ENCODE results near the gene MALL. TPM values are rescaled to one million over a fixed set of nuclear protein-coding genes. Genes with fewer than 3 reads are reported as not detected.
A peak's percentile ranks its signal among the peaks of the same experiment; 100 is the strongest.
"Not testable (repeated sequence)": the region's sequence is repeated elsewhere in the genome, so short reads cannot be mapped to it uniquely, and the experiment has no call there.

Gene MALL
- total and polyA plus RNA-seq, 2 of the 13 experiments (the other 11 are each of a cell fraction or from before 2014, with no cell fraction given): not detected

DNA sequence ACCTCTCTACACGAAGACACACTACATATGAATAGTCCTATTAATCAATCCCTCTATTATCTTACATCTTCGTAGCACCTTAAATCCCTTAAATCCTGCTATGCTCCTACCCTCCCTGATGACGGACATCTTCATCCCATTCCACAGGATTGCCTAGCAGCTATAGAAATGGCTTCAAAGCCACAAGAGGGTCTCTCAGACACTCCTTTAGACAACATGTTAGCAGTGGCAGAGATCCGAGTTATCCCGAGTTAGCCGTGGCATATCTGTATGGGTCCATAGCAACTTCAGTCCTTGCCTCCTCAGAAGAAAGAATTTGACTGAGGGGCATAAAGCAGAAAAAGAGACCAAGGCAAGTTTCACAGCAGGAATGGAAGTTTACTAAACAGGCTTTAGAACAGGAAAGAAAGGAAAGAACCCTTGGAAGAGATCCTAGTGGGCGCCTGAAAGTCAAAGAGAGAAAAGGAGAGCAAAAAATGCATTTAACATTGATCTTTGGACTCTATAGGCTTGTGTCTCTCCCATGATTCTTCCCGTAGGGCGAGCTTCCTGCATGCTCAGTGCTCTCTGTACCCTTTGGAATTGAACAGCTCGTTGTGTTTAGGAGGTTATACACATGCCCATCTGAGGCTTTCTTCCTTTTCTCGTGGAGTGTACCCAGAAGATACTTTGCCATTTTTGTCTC is 56.5 kb downstream of the MALL start:
- CTCF ChIA-PET (ENCODE audit: low intra/inter-chr PET ratio, low total read pairs); H3K36me3 ChIP-seq (replicated peaks in 1 of 2; ENCODE audit: control insufficient read depth in 1 of 2, insufficient read depth in 2 of 2, low read length in 2 of 2); H3K9me3 ChIP-seq (ENCODE audit: low read length); H3K4me3 ChIP-seq (replicated peaks in 1 of 3; ENCODE audit: insufficient read depth in 1 of 3, low read depth in 2 of 3, low read length in 3 of 3); in situ Hi-C loops (cut with HindIII; ENCODE audit: extremely low pct_ligation_motif_present, low pct_unique_long_range_greater_than_20kb); H3K79me2 ChIP-seq (ENCODE audit: insufficient read depth, low read length); H3K4me2 ChIP-seq (ENCODE audit: low read depth, low read length); H3K27ac ChIP-seq (ENCODE audit: extremely low read length, insufficient read depth, low read length); H3K4me1 ChIP-seq (ENCODE audit: insufficient read depth, low read length); intact Hi-C loops (cut with micrococcal nuclease; ENCODE audit: unreplicated experiment); POLR2A ChIA-PET; H3K9ac ChIP-seq (ENCODE audit: insufficient read depth, low read depth, low read length); DNase-seq (ENCODE audit: low spot score); H4K20me1 ChIP-seq (ENCODE audit: insufficient read depth, low read length); H3K27me3 ChIP-seq (ENCODE audit: control insufficient read depth in 1 of 2, insufficient read depth in 2 of 2, low read length in 2 of 2); H2AFZ ChIP-seq (ENCODE audit: low read length): not testable (repeated sequence)
- peak; percentile 56 for FAIRE-seq
- BruUV-seq (replicated peaks): TSS peak; percentile 88
- ATAC-seq: peak; percentile 71
- WGBS (ENCODE audit: low lambda C conversion rate): no CpG with 5 or more reads among the region's 11 CpGs

GRCh38 chr2:110058034-110058433 is 57.6 kb downstream of the MALL start:
- FAIRE-seq; H3K27me3 ChIP-seq (ENCODE audit: control insufficient read depth in 1 of 2, insufficient read depth in 2 of 2, low read length in 2 of 2); H3K9me3 ChIP-seq (ENCODE audit: low read length); CTCF ChIA-PET (ENCODE audit: low intra/inter-chr PET ratio, low total read pairs); H4K20me1 ChIP-seq (ENCODE audit: insufficient read depth, low read length); H3K27ac ChIP-seq (ENCODE audit: extremely low read length, insufficient read depth, low read length); in situ Hi-C loops (cut with HindIII; ENCODE audit: extremely low pct_ligation_motif_present, low pct_unique_long_range_greater_than_20kb); intact Hi-C loops (cut with micrococcal nuclease; ENCODE audit: unreplicated experiment); H3K4me3 ChIP-seq (replicated peaks in 1 of 3; ENCODE audit: insufficient read depth in 1 of 3, low read depth in 2 of 3, low read length in 3 of 3); ATAC-seq; H3K9ac ChIP-seq (ENCODE audit: insufficient read depth, low read depth, low read length); H2AFZ ChIP-seq (ENCODE audit: low read length); BruUV-seq (replicated peaks); H3K79me2 ChIP-seq (ENCODE audit: insufficient read depth, low read length); H3K4me2 ChIP-seq (ENCODE audit: low read depth, low read length); H3K36me3 ChIP-seq (replicated peaks in 1 of 2; ENCODE audit: control insufficient read depth in 1 of 2, insufficient read depth in 2 of 2, low read length in 2 of 2); DNase-seq (ENCODE audit: low spot score); H3K4me1 ChIP-seq (ENCODE audit: insufficient read depth, low read length); POLR2A ChIA-PET: not testable (repeated sequence)

GRCh38 chr2:110055819-110056408 is 59.7 kb downstream of the MALL start:
- H3K27ac ChIP-seq (ENCODE audit: extremely low read length, insufficient read depth, low read length); H3K79me2 ChIP-seq (ENCODE audit: insufficient read depth, low read length); H3K9me3 ChIP-seq (ENCODE audit: low read length); H3K4me2 ChIP-seq (ENCODE audit: low read depth, low read length); intact Hi-C loops (cut with micrococcal nuclease; ENCODE audit: unreplicated experiment); H3K4me1 ChIP-seq (ENCODE audit: insufficient read depth, low read length); H4K20me1 ChIP-seq (ENCODE audit: insufficient read depth, low read length); H3K4me3 ChIP-seq (replicated peaks in 1 of 3; ENCODE audit: insufficient read depth in 1 of 3, low read depth in 2 of 3, low read length in 3 of 3); BruUV-seq (replicated peaks); POLR2A ChIA-PET; H3K36me3 ChIP-seq (replicated peaks in 1 of 2; ENCODE audit: control insufficient read depth in 1 of 2, insufficient read depth in 2 of 2, low read length in 2 of 2); DNase-seq (ENCODE audit: low spot score); in situ Hi-C loops (cut with HindIII; ENCODE audit: extremely low pct_ligation_motif_present, low pct_unique_long_range_greater_than_20kb); CTCF ChIA-PET (ENCODE audit: low intra/inter-chr PET ratio, low total read pairs); H3K27me3 ChIP-seq (ENCODE audit: control insufficient read depth in 1 of 2, insufficient read depth in 2 of 2, low read length in 2 of 2); H3K9ac ChIP-seq (ENCODE audit: insufficient read depth, low read depth, low read length); H2AFZ ChIP-seq (ENCODE audit: low read length): not testable (repeated sequence)
- WGBS (ENCODE audit: low lambda C conversion rate): no CpG with 5 or more reads among the region's 8 CpGs
- FAIRE-seq: peak; percentile 21
- ATAC-seq: peak; percentile 75

DNA sequence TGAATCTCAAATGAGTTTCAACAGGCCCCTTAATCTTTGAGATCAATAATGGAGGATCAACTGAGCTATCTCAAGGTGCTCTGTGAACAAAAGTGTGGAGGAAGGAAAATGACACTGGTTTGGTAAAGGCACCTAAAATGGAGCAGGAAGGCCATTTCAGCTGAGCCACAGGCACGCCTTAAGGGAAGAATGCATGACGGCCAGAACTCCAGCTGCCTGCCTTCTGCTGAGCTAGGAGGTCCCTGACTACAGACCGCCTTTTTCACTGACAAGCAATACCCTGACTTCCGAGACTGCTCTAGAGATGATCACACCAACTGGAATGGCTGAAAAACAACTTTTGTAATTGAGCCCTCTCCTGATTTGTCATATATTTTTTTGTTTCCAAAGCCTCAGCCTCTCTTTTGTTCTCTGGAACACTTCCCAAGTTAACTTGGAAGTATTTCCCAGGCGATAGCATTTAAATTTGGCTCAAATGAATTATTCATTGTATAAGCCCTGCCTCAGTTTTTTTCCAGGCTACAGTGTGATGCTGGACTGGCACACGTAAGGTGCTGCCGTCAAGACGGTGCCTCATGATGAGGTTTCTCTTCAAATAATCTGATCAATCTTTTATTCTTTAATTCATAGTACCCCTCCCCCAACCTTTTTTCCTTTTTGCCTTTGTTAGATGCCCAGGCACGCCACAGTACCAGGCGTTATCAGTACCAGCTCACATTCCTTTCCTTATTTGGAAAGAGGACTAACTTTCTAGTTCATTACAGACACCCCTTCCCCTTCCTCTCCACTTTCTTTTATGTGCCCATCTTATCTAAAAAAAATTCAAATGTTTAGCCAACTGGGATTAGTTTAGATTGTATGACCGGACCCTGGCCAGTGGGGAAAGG is 60.9 kb downstream of the MALL start:
- BruUV-seq (replicated peaks); H3K36me3 ChIP-seq (replicated peaks in 1 of 2; ENCODE audit: control insufficient read depth in 1 of 2, insufficient read depth in 2 of 2, low read length in 2 of 2); H3K9ac ChIP-seq (ENCODE audit: insufficient read depth, low read depth, low read length); FAIRE-seq; intact Hi-C loops (cut with micrococcal nuclease; ENCODE audit: unreplicated experiment); H3K27me3 ChIP-seq (ENCODE audit: control insufficient read depth in 1 of 2, insufficient read depth in 2 of 2, low read length in 2 of 2); H2AFZ ChIP-seq (ENCODE audit: low read length); H3K9me3 ChIP-seq (ENCODE audit: low read length); H3K27ac ChIP-seq (ENCODE audit: extremely low read length, insufficient read depth, low read length); H3K4me3 ChIP-seq (replicated peaks in 1 of 3; ENCODE audit: insufficient read depth in 1 of 3, low read depth in 2 of 3, low read length in 3 of 3); POLR2A ChIA-PET; ATAC-seq; H3K4me2 ChIP-seq (ENCODE audit: low read depth, low read length); H4K20me1 ChIP-seq (ENCODE audit: insufficient read depth, low read length); H3K4me1 ChIP-seq (ENCODE audit: insufficient read depth, low read length); in situ Hi-C loops (cut with HindIII; ENCODE audit: extremely low pct_ligation_motif_present, low pct_unique_long_range_greater_than_20kb); H3K79me2 ChIP-seq (ENCODE audit: insufficient read depth, low read length); CTCF ChIA-PET (ENCODE audit: low intra/inter-chr PET ratio, low total read pairs): not testable (repeated sequence)
- peak; percentile 0 for DNase-seq (ENCODE audit: low spot score)
- WGBS (ENCODE audit: low lambda C conversion rate): 97% methylated on average over 2 of the region's 11 CpGs
